ENCODE measurements around the gene NMUR1. TPM values are rescaled to one million over a fixed set of nuclear protein-coding genes. Genes with fewer than 3 reads are reported as not detected.
"Not testable (repeated sequence)": the region's sequence is repeated elsewhere in the genome, so short reads cannot be mapped to it uniquely, and the experiment has no call there.

NMUR1 gene
- total RNA-seq, 4 donors from 2014 or later = 0.32 to 2.2 (median 0.55) TPM; not detected in 1

GRCh38 chr2:231563378-231563961, 33.2 kb upstream of the NMUR1 start:
- H3K27ac ChIP-seq = no peak overlapping the region
- no peaks in the 10 kb centered on the region for H3K9me3 ChIP-seq
- H3K27me3 ChIP-seq = no peaks in the 10 kb centered on the region
- TF ChIP-seq CTCF (IDR thresholded peaks at IDR 0.05) (peak; percentile 47 to 67 (median 61)), POLR2AphosphoS5 (IDR thresholded peaks at IDR 0.05) (no peak), POLR2A (IDR thresholded peaks at IDR 0.05) (no peak)
- no peak overlapping the region for H3K4me3 ChIP-seq
- 13 to 38% methylated on average over 1 to 3 of the region's 3 CpGs for WGBS, 2 donors (ENCODE audit: low coverage in 1 of 2)
- H3K4me1 ChIP-seq = no peaks in the 10 kb centered on the region
- in situ Hi-C loops (cut with MboI; ENCODE audit: low pct_ligation_motif_present in 1 of 4, low pct_unique_long_range_greater_than_20kb in 1 of 4, low sequenced_read_pairs in 3 of 4) = no loop called here
- intact Hi-C loops (cut with DNase I; ENCODE audit: low total_unique reads) = no loop called here
- H3K36me3 ChIP-seq = no peaks in the 10 kb centered on the region
- DNase-seq = peak; percentile 38

GRCh38 chr2:231557571-231558217, 27.4 kb upstream of the NMUR1 start:
- peak; percentile 50 for DNase-seq
- 36% methylated on average over 11 of the region's 11 CpGs; no CpG with 5 or more reads in 1 of the 2 donors for WGBS, 2 donors (ENCODE audit: low coverage in 1 of 2)
- Histone ChIP-seq H3K4me3 (no peak overlapping the region), H3K4me1 (peaks cover 0 to 26% (median 10%) of the 10 kb centered on the region in 4 donors), H3K27me3 (no peaks in the 10 kb centered on the region), H3K9me3 (peaks cover 5 to 7% of the 10 kb centered on the region in 2 donors), H3K27ac (peak overlapping the region; percentile 39 to 86 (median 60)), H3K36me3 (no peaks in the 10 kb centered on the region)
- peak; percentile 59 to 88 (median 74) for TF ChIP-seq CTCF (IDR thresholded peaks at IDR 0.05)
- no peak for TF ChIP-seq POLR2A (IDR thresholded peaks at IDR 0.05)
- TF ChIP-seq POLR2AphosphoS5 (IDR thresholded peaks at IDR 0.05) = no peak
- in situ Hi-C loops (cut with MboI; ENCODE audit: low pct_ligation_motif_present in 1 of 4, low pct_unique_long_range_greater_than_20kb in 1 of 4, low sequenced_read_pairs in 3 of 4) (no loop called here), intact Hi-C loops (cut with DNase I; ENCODE audit: low total_unique reads) (loop anchor here (1.0 kb wide), 1 partner anchor 42 kb away; no protein-coding TSS in a partner anchor)

GRCh38 chr2:231556981-231557380, 26.7 kb upstream of the NMUR1 start:
- H3K36me3 ChIP-seq = no peaks in the 10 kb centered on the region
- WGBS, 2 donors (ENCODE audit: low coverage in 1 of 2) = 72% methylated on average over 6 of the region's 7 CpGs; no CpG with 5 or more reads in 1 of the 2 donors
- peaks cover 11 to 12% of the 10 kb centered on the region in 2 donors for H3K9me3 ChIP-seq
- H3K4me1 ChIP-seq = peaks cover 0 to 26% (median 10%) of the 10 kb centered on the region in 4 donors
- H3K27ac ChIP-seq = peak overlapping the region; percentile 39 to 86 (median 60)
- H3K27me3 ChIP-seq = no peaks in the 10 kb centered on the region
- intact Hi-C loops (cut with DNase I; ENCODE audit: low total_unique reads) = no loop called here
- DNase-seq = no peak
- in situ Hi-C loops (cut with MboI; ENCODE audit: low pct_ligation_motif_present in 1 of 4, low pct_unique_long_range_greater_than_20kb in 1 of 4, low sequenced_read_pairs in 3 of 4) = no loop called here
- TF ChIP-seq POLR2AphosphoS5 (IDR thresholded peaks at IDR 0.05) (no peak), CTCF (IDR thresholded peaks at IDR 0.05) (no peak), POLR2A (IDR thresholded peaks at IDR 0.05) (no peak), EP300 (IDR thresholded peaks at IDR 0.05; ENCODE audit: low read depth) (no peak)
- H3K4me3 ChIP-seq = no peak overlapping the region

- DNase-seq; in situ Hi-C loops (cut with MboI; ENCODE audit: low pct_ligation_motif_present in 1 of 4, low pct_unique_long_range_greater_than_20kb in 1 of 4, low sequenced_read_pairs in 3 of 4); intact Hi-C loops (cut with DNase I; ENCODE audit: low total_unique reads); H3K4me3 ChIP-seq; H3K27me3 ChIP-seq; H3K36me3 ChIP-seq: not testable (repeated sequence)
- peaks cover 0 to 26% (median 10%) of the 10 kb centered on the region in 4 donors for H3K4me1 ChIP-seq
- 85 to 94% methylated on average over 6 to 8 of the region's 8 CpGs for WGBS, 2 donors (ENCODE audit: low coverage in 1 of 2)
- H3K9me3 ChIP-seq = peaks cover 11 to 12% of the 10 kb centered on the region in 2 donors
- H3K27ac ChIP-seq = peak overlapping the region in 2 of 4 donors; percentile 61 to 86
These were observed 26.3 kb upstream of the NMUR1 start for GRCh38 chr2:231556496-231556895.
